SW 1271 (cell line): ENCODE measurements around the gene INIP.

Experiments
- DNase-seq, 2 experiments: peaks; one replicate each; lab custom pipeline; 2025; lab: John Stamatoyannopoulos, UW

INIP gene

GRCh38 chr9:112670991-112671625, 46.8 kb downstream of the INIP start:
- no peak for DNase-seq

GRCh38 chr9:112669326-112669725, 48.6 kb downstream of the INIP start:
- no peak for DNase-seq

- DNase-seq = no peak
Measured at GRCh38 chr9:112665347-112665746, 52.6 kb downstream of the INIP start.

GRCh38 chr9:112664531-112664930, 53.4 kb downstream of the INIP start:
- no peak for DNase-seq

- DNase-seq = no peak
Measured at GRCh38 chr9:112663681-112664080, 54.2 kb downstream of the INIP start.

GRCh38 chr9:112659906-112660305, 58.0 kb downstream of the INIP start:
- DNase-seq = no peak

- DNase-seq = no peak
Measured at GRCh38 chr9:112655668-112656067, 62.2 kb downstream of the INIP start.

GRCh38 chr9:112654282-112654681, 63.6 kb downstream of the INIP start:
- no peak for DNase-seq

- DNase-seq = no peak
Measured at GRCh38 chr9:112648624-112649023, 69.3 kb downstream of the INIP start.

GRCh38 chr9:112647596-112647995, 70.3 kb downstream of the INIP start:
- DNase-seq = no peak

- no peak for DNase-seq
Measured at GRCh38 chr9:112642126-112642525, 75.8 kb downstream of the INIP start.

GRCh38 chr9:112640311-112640710, 77.6 kb downstream of the INIP start:
- no peak for DNase-seq
